ENCODE measurements around the gene GRIN3A.

GRCh38 chr9:101684665-101685064, 53.8 kb downstream of the GRIN3A start:
- TF ChIP-seq, protein P1, sequence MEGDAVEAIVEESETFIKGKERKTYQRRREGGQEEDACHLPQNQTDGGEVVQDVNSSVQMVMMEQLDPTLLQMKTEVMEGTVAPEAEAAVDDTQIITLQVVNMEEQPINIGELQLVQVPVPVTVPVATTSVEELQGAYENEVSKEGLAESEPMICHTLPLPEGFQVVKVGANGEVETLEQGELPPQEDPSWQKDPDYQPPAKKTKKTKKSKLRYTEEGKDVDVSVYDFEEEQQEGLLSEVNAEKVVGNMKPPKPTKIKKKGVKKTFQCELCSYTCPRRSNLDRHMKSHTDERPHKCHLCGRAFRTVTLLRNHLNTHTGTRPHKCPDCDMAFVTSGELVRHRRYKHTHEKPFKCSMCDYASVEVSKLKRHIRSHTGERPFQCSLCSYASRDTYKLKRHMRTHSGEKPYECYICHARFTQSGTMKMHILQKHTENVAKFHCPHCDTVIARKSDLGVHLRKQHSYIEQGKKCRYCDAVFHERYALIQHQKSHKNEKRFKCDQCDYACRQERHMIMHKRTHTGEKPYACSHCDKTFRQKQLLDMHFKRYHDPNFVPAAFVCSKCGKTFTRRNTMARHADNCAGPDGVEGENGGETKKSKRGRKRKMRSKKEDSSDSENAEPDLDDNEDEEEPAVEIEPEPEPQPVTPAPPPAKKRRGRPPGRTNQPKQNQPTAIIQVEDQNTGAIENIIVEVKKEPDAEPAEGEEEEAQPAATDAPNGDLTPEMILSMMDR (IDR thresholded peaks at IDR 0.05; ENCODE audit: borderline replicate concordance, extremely low read depth, low read length, poor library complexity, severe bottlenecking) = no peak
- no peak for TF ChIP-seq EZH2 (IDR thresholded peaks at IDR 0.05; ENCODE audit: borderline replicate concordance, low read depth, low read length, severe bottlenecking)
